Vagina (tissue), 2 donors: ENCODE data around the gene GJD3. TPM values are rescaled to one million over a fixed set of nuclear protein-coding genes. Genes with fewer than 3 reads are reported as not detected.

ENCODE experiments used
- DNase-seq, 2 donors: peaks; one replicate each; pipeline ENCODE4 v3.0.0-alpha.2; 2017; ENCODE audit errors: extremely low spot score in 2 of 2
- H3K27ac ChIP-seq: fragments of 200-600 bp; sonication (generic); one replicate; pipeline ENCODE4 v1.5.1; 2019
- H3K27me3 ChIP-seq: fragments of 200-600 bp; sonication (generic); one replicate; pipeline ENCODE4 v1.5.1; 2019
- H3K36me3 ChIP-seq, 2 donors: fragments of 200-600 bp; sonication (generic); one replicate each; pipeline ENCODE4 v1.5.1; 2017 to 2019
- H3K4me1 ChIP-seq: fragments of 200-600 bp; sonication (generic); one replicate; pipeline ENCODE4 v1.5.1; 2019
- H3K4me3 ChIP-seq, 2 donors: fragments of 200-600 bp; sonication (generic); 1 replicate in 1 of 2; 2 replicates in 1 of 2; pipeline ENCODE4 v1.5.1; 2016 to 2019
- H3K9me3 ChIP-seq: fragments of 200-600 bp; sonication (generic); one replicate; pipeline ENCODE4 v1.5.1; 2019
- CTCF ChIP-seq, 3 experiments: fragments of 450-650 bp in 2 of 3; fragments of 200-600 bp in 1 of 3; sonication (generic) in 1 of 3; IDR thresholded peaks; one replicate each; pipeline ENCODE4 v1.5.1; 2017 to 2019; ENCODE audit warnings: antibody characterized with exemption in 3 of 3, mild to moderate bottlenecking in 2 of 3, moderate library complexity in 2 of 3
- POLR2A ChIP-seq, 2 donors: fragments of 450-650 bp; IDR thresholded peaks; one replicate each; pipeline ENCODE4 v1.6.1; 2017; ENCODE audit warnings: antibody characterized with exemption in 2 of 2, mild to moderate bottlenecking in 2 of 2, moderate library complexity in 2 of 2
- POLR2AphosphoS5 ChIP-seq, 2 donors: sonication (generic); formaldehyde crosslinking; IDR thresholded peaks; one replicate each; pipeline ENCODE4 v1.9.0; 2017; ENCODE audit warnings: antibody characterized with exemption in 2 of 2, mild to moderate bottlenecking in 2 of 2, low read depth in 1 of 2; ENCODE audit not compliant: insufficient read depth in 1 of 2
- intact Hi-C: fragments of 100-400 bp; cut with DNase I; formaldehyde crosslinking; loops from one replicate; pipeline ENCODE4 v1.15.1; 2023
- total RNA-seq: library from RNA; depleted of rRNA; stranded (reverse); fragments of >200 nt; gene quantifications from one replicate; pipeline ENCODE4 v1.2.3, GENCODE V29; 2016

GJD3 gene
- total RNA-seq, 1 donor from 2014 or later, result 12.0 TPM

GRCh38 chr17:40356990-40357881 is 7.3 kb downstream of the GJD3 start:
- TF ChIP-seq POLR2A (IDR thresholded peaks at IDR 0.05) (no peak), CTCF (IDR thresholded peaks at IDR 0.05) (no peak), POLR2AphosphoS5 (IDR thresholded peaks at IDR 0.05; ENCODE audit: insufficient read depth in 1 of 2, low read depth in 1 of 2) (no peak)
- Histone ChIP-seq H3K4me1 (peaks cover 33% of the 10 kb centered on the region), H3K27me3 (no peaks in the 10 kb centered on the region), H3K27ac (peak overlapping the region; percentile 44), H3K9me3 (no peaks in the 10 kb centered on the region), H3K4me3 (no peak overlapping the region), H3K36me3 (peaks cover 2 to 22% of the 10 kb centered on the region in 2 donors)
- intact Hi-C loops, result loop anchor here (2.0 kb wide), 1 partner anchor 178 kb away; no protein-coding TSS in a partner anchor
- peak in 1 of 2 donors; percentile 88 for DNase-seq

GRCh38 chr17:40355804-40356758 is 8.5 kb downstream of the GJD3 start:
- intact Hi-C loops, result loop anchor here (2.0 kb wide), 2 partner anchors 53 to 179 kb away; no protein-coding TSS in a partner anchor

GRCh38 chr17:40355123-40355803 is 9.3 kb downstream of the GJD3 start:
- Histone ChIP-seq H3K36me3 (peaks cover 3 to 27% of the 10 kb centered on the region in 2 donors), H3K9me3 (no peaks in the 10 kb centered on the region), H3K27ac (peak overlapping the region; percentile 52), H3K27me3 (no peaks in the 10 kb centered on the region), H3K4me1 (peaks cover 36% of the 10 kb centered on the region), H3K4me3 (no peak overlapping the region)
- intact Hi-C loops, result loop anchor here (2.0 kb wide), 1 partner anchor 52 kb away; no protein-coding TSS in a partner anchor
- peak in 1 of 2 donors; percentile 89 for DNase-seq
- TF ChIP-seq POLR2A (IDR thresholded peaks at IDR 0.05) (no peak), CTCF (IDR thresholded peaks at IDR 0.05) (peak; percentile 96 to 98 (median 98)), POLR2AphosphoS5 (IDR thresholded peaks at IDR 0.05; ENCODE audit: insufficient read depth in 1 of 2, low read depth in 1 of 2) (peak; percentile 12 to 50)

More at GRCh38 chr17:40355804-40356758, 8.5 kb downstream of the GJD3 start:
- Histone ChIP-seq H3K36me3 (peaks cover 3 to 27% of the 10 kb centered on the region in 2 donors), H3K27me3 (no peaks in the 10 kb centered on the region), H3K9me3 (no peaks in the 10 kb centered on the region), H3K4me3 (no peak overlapping the region), H3K27ac (peak overlapping the region; percentile 52), H3K4me1 (peaks cover 30% of the 10 kb centered on the region)
- DNase-seq, result peak in 1 of 2 donors; percentile 91
- TF ChIP-seq POLR2AphosphoS5 (IDR thresholded peaks at IDR 0.05; ENCODE audit: insufficient read depth in 1 of 2, low read depth in 1 of 2), result peak in 1 of 2 donors; percentile 33
- TF ChIP-seq POLR2A (IDR thresholded peaks at IDR 0.05), result no peak
- no peak for TF ChIP-seq CTCF (IDR thresholded peaks at IDR 0.05)

GRCh38 chr17:40354221-40355122 is 10.1 kb downstream of the GJD3 start:
- Histone ChIP-seq H3K27ac (peak overlapping the region; percentile 52), H3K4me3 (no peak overlapping the region), H3K9me3 (no peaks in the 10 kb centered on the region), H3K36me3 (peaks cover 3 to 32% of the 10 kb centered on the region in 2 donors), H3K27me3 (no peaks in the 10 kb centered on the region), H3K4me1 (peaks cover 44% of the 10 kb centered on the region)
- no peak for TF ChIP-seq POLR2A (IDR thresholded peaks at IDR 0.05)
- no peak for TF ChIP-seq POLR2AphosphoS5 (IDR thresholded peaks at IDR 0.05; ENCODE audit: insufficient read depth in 1 of 2, low read depth in 1 of 2)
- TF ChIP-seq CTCF (IDR thresholded peaks at IDR 0.05), result no peak
- DNase-seq, result peak in 1 of 2 donors; percentile 87
- intact Hi-C loops, result loop anchor here (2.0 kb wide), 1 partner anchor 52 kb away; no protein-coding TSS in a partner anchor
